ENCODE results near the gene ZNF70. TPM values are rescaled to one million over a fixed set of nuclear protein-coding genes. Genes with fewer than 3 reads are reported as not detected.

ZNF70 gene
- total and polyA plus RNA-seq, 2 of the 13 experiments (the other 11 are each of a cell fraction or from before 2014, with no cell fraction given) = 0.62 to 3.6 TPM

- TF ChIP-seq GABPA (IDR thresholded peaks at IDR 0.05; ENCODE audit: low read depth, low read length) = peak; percentile 75
- TF ChIP-seq GABPA (CRISPR knock-in tag; IDR thresholded peaks at IDR 0.05; ENCODE audit: low read depth) = peak; percentile 79
- peak; percentile 76; the same call in 1 of the 2 replicates for TF ChIP-seq SP4 (CRISPR knock-in tag; IDR thresholded peaks at IDR 0.05)
- TF ChIP-seq ZSCAN20 (CRISPR knock-in tag; IDR thresholded peaks at IDR 0.05; ENCODE audit: borderline replicate concordance) = no peak
- TF ChIP-seq SALL1 (CRISPR knock-in tag; IDR thresholded peaks at IDR 0.05) = peak; percentile 63
- TF ChIP-seq DNMT3B (CRISPR knock-in tag; conservative IDR thresholded peaks at IDR 0.05) = no peak
- no peak for TF ChIP-seq FOXK1 (CRISPR knock-in tag; IDR thresholded peaks at IDR 0.05; ENCODE audit: borderline replicate concordance, low read depth)
- TF ChIP-seq GZF1 (CRISPR knock-in tag; IDR thresholded peaks at IDR 0.05) = no peak; the same call in 1 of the 2 replicates
- no peak for TF ChIP-seq ZNF557 (CRISPR knock-in tag; IDR thresholded peaks at IDR 0.05)
- no peak for TF ChIP-seq ZNF770 (CRISPR knock-in tag; IDR thresholded peaks at IDR 0.05)
- TF ChIP-seq PRPF4 (IDR thresholded peaks at IDR 0.05; ENCODE audit: low read depth, low read length, poor library complexity, severe bottlenecking) = no peak
- TF ChIP-seq NR2F1 (CRISPR knock-in tag; IDR thresholded peaks at IDR 0.05) = no peak
- no peak for TF ChIP-seq GATAD1 (CRISPR knock-in tag; IDR thresholded peaks at IDR 0.05)
- TF ChIP-seq YEATS4 (CRISPR knock-in tag; IDR thresholded peaks at IDR 0.05; ENCODE audit: borderline replicate concordance) = peak; percentile 85
- TF ChIP-seq SCMH1 (CRISPR knock-in tag; IDR thresholded peaks at IDR 0.05; ENCODE audit: borderline replicate concordance) = no peak
- TF ChIP-seq, protein P1, sequence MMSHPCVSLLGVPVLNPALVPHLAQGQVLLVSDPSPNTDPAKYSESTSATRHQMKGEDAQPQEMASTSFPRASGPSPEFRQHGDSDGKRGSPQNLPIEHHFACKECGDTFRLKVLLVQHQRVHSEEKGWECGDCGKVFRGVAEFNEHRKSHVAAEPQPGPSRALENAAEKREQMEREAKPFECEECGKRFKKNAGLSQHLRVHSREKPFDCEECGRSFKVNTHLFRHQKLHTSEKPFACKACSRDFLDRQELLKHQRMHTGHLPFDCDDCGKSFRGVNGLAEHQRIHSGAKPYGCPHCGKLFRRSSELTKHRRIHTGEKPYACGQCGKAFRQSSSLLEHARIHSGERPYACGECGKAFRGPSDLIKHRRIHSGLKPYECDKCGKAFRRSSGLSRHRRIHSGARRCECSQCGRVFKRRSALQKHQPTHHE (CRISPR knock-in tag; IDR thresholded peaks at IDR 0.05; ENCODE audit: borderline replicate concordance) = no peak
- no peak for TF ChIP-seq RCOR2 (CRISPR knock-in tag; IDR thresholded peaks at IDR 0.05)
- TF ChIP-seq, protein P2, sequence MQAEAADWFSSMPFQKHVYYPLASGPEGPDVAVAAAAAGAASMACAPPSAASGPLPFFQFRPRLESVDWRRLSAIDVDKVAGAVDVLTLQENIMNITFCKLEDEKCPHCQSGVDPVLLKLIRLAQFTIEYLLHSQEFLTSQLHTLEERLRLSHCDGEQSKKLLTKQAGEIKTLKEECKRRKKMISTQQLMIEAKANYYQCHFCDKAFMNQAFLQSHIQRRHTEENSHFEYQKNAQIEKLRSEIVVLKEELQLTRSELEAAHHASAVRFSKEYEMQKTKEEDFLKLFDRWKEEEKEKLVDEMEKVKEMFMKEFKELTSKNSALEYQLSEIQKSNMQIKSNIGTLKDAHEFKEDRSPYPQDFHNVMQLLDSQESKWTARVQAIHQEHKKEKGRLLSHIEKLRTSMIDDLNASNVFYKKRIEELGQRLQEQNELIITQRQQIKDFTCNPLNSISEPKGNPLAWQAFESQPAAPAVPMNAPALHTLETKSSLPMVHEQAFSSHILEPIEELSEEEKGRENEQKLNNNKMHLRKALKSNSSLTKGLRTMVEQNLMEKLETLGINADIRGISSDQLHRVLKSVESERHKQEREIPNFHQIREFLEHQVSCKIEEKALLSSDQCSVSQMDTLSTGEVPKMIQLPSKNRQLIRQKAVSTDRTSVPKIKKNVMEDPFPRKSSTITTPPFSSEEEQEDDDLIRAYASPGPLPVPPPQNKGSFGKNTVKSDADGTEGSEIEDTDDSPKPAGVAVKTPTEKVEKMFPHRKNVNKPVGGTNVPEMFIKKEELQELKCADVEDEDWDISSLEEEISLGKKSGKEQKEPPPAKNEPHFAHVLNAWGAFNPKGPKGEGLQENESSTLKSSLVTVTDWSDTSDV (CRISPR knock-in tag; IDR thresholded peaks at IDR 0.05) = no peak
- TF ChIP-seq SOX5 (CRISPR knock-in tag; IDR thresholded peaks at IDR 0.05; ENCODE audit: borderline replicate concordance) = no peak
- no peak for TF ChIP-seq PRDM10 (CRISPR knock-in tag; IDR thresholded peaks at IDR 0.05; ENCODE audit: low read depth)
- TF ChIP-seq FOXP1 (IDR thresholded peaks at IDR 0.05) = no peak
- no peak for TF ChIP-seq FOXP1 (CRISPR knock-in tag; IDR thresholded peaks at IDR 0.05)
Measured at GRCh38 chr22:23750714-23751440, at the start of gene ZNF70 (continued).
